GM19239 (cell line): ENCODE data around the gene MAEA.

Source experiments
- DNase-seq: peaks from one replicate; pipeline ENCODE4 v3.0.0; 2011; ENCODE audit warnings: low spot score; ENCODE audit not compliant: insufficient read length
- FAIRE-seq: peaks from 2 replicates; lab custom pipeline; 2011; peaks lifted over from hg19 to GRCh38; lab: Jason Lieb, UNC

MAEA gene

GRCh38 chr4:1249148-1249730, 40.5 kb upstream of the MAEA start:
- peak; percentile 76 for DNase-seq
- no peak for FAIRE-seq

- peak; percentile 92 for FAIRE-seq
- peak; percentile 59 for DNase-seq
These were observed 39.8 kb upstream of the MAEA start for GRCh38 chr4:1249731-1250526.

- FAIRE-seq, result no peak
These were observed 39.2 kb upstream of the MAEA start for GRCh38 chr4:1250527-1250812.

GRCh38 chr4:1250921-1251772, 38.5 kb upstream of the MAEA start:
- no peak for FAIRE-seq
- no peak for DNase-seq

More at GRCh38 chr4:1250527-1250812, 39.2 kb upstream of the MAEA start:
- DNase-seq, result no peak

- DNase-seq (no peak), FAIRE-seq (no peak)
These were observed 38.0 kb upstream of the MAEA start for GRCh38 chr4:1251773-1252066.

- DNase-seq (no peak), FAIRE-seq (peak; percentile 35)
These were observed 36.7 kb upstream of the MAEA start for GRCh38 chr4:1252928-1253492.

- DNase-seq, result no peak
- FAIRE-seq, result no peak
These were observed 35.9 kb upstream of the MAEA start for GRCh38 chr4:1253831-1254230.

- FAIRE-seq (no peak), DNase-seq (no peak)
These were observed 34.5 kb upstream of the MAEA start for GRCh38 chr4:1255151-1255550.

- no peak for DNase-seq
- no peak for FAIRE-seq
These were observed 34.0 kb upstream of the MAEA start for GRCh38 chr4:1255699-1256098.

GRCh38 chr4:1258457-1258856, 31.2 kb upstream of the MAEA start:
- FAIRE-seq, result no peak
- no peak for DNase-seq

- FAIRE-seq, result peak; percentile 83
- no peak for DNase-seq
These were observed 29.7 kb upstream of the MAEA start for GRCh38 chr4:1259966-1260365.

GRCh38 chr4:1260418-1261106, 29.1 kb upstream of the MAEA start:
- no peak for FAIRE-seq
- DNase-seq, result no peak

GRCh38 chr4:1261107-1261928, 28.4 kb upstream of the MAEA start:
- no peak for DNase-seq
- no peak for FAIRE-seq

- no peak for FAIRE-seq
- DNase-seq, result no peak
These were observed 24.7 kb upstream of the MAEA start for GRCh38 chr4:1264942-1265341.

GRCh38 chr4:1265351-1265750, 24.3 kb upstream of the MAEA start:
- FAIRE-seq (no peak), DNase-seq (no peak)

- FAIRE-seq, result no peak
- DNase-seq, result no peak
These were observed 22.6 kb upstream of the MAEA start for GRCh38 chr4:1266881-1267763.

GRCh38 chr4:1269209-1269608, 20.5 kb upstream of the MAEA start:
- FAIRE-seq (peak; percentile 53), DNase-seq (no peak)

- no peak for FAIRE-seq
These were observed 18.0 kb upstream of the MAEA start for GRCh38 chr4:1271686-1272085.

GRCh38 chr4:1274871-1275270, 14.8 kb upstream of the MAEA start:
- DNase-seq (no peak), FAIRE-seq (no peak)

More at GRCh38 chr4:1271686-1272085, 18.0 kb upstream of the MAEA start:
- DNase-seq, result no peak
